GM19025 (cell line): ENCODE measurements around the gene MYG1.
"Not testable (repeated sequence)": the region's sequence is repeated elsewhere in the genome, so short reads cannot be mapped to it uniquely, and the experiment has no call there.

Experiments
- ATAC-seq: cut with Tn5 transposase; IDR thresholded peaks from one replicate; pipeline ENCODE4 v1.9.1; 2021; ENCODE audit warnings: mild to moderate bottlenecking, low read depth, moderate library complexity; ENCODE audit not compliant: unreplicated experiment

Gene MYG1

GRCh38 chr12:53326460-53327185 is 27.1 kb downstream of the MYG1 start:
- ATAC-seq: no peak

GRCh38 chr12:53327435-53328042 is 28.0 kb downstream of the MYG1 start:
- ATAC-seq: no peak

GRCh38 chr12:53328043-53328435 is 28.5 kb downstream of the MYG1 start:
- ATAC-seq: no peak

GRCh38 chr12:53330671-53331070 is 31.2 kb downstream of the MYG1 start:
- ATAC-seq: no peak

GRCh38 chr12:53332339-53332738 is 32.8 kb downstream of the MYG1 start:
- ATAC-seq: not testable (repeated sequence)

- ATAC-seq: no peak
Observed at GRCh38 chr12:53332744-53333143, 33.2 kb downstream of the MYG1 start.

- no peak for ATAC-seq
Observed at GRCh38 chr12:53333289-53333688, 33.8 kb downstream of the MYG1 start.

GRCh38 chr12:53333845-53334244 is 34.4 kb downstream of the MYG1 start:
- ATAC-seq: no peak

GRCh38 chr12:53334822-53335221 is 35.3 kb downstream of the MYG1 start:
- no peak for ATAC-seq

GRCh38 chr12:53336181-53336681 is 36.7 kb downstream of the MYG1 start, which contains the start of gene SP7:
SP7 (minus strand) TSS chr12:53336354; CDS start chr12:53335646, 708 bp downstream.
- no peak for ATAC-seq

- ATAC-seq: no peak
Observed at GRCh38 chr12:53338017-53338416, 38.5 kb downstream of the MYG1 start.

GRCh38 chr12:53338916-53339315 is 39.4 kb downstream of the MYG1 start:
- ATAC-seq: no peak

- no peak for ATAC-seq
Observed at GRCh38 chr12:53340398-53340797, 40.9 kb downstream of the MYG1 start.

- ATAC-seq: no peak
Observed at GRCh38 chr12:53343449-53343848, 44.0 kb downstream of the MYG1 start.

- ATAC-seq: no peak
Observed at GRCh38 chr12:53343969-53344368, 44.5 kb downstream of the MYG1 start.

- no peak for ATAC-seq
Observed at GRCh38 chr12:53344487-53344823, 45.0 kb downstream of the MYG1 start.

GRCh38 chr12:53344824-53345485 is 45.5 kb downstream of the MYG1 start:
- ATAC-seq: peak; percentile 57

GRCh38 chr12:53345486-53346188 is 46.1 kb downstream of the MYG1 start:
- no peak for ATAC-seq

GRCh38 chr12:53346491-53346890 is 47.0 kb downstream of the MYG1 start:
- ATAC-seq: no peak

GRCh38 chr12:53347905-53348304 is 48.4 kb downstream of the MYG1 start:
- no peak for ATAC-seq
